GM12891 (cell line): Measurements from ENCODE around the gene IL2RG.

Experiments
- DNase-seq: peaks from one replicate; pipeline ENCODE4 v3.0.0; 2011; ENCODE audit warnings: low spot score; ENCODE audit not compliant: insufficient read length
- FAIRE-seq: peaks from 2 replicates; lab custom pipeline; 2011; peaks lifted over from hg19 to GRCh38; lab: Jason Lieb, UNC
- PAX5 ChIP-seq: IDR thresholded peaks from 2 replicates; pipeline ENCODE4 v1.6.1; 2011; ENCODE audit warnings: low read length, moderate library complexity, mild to moderate bottlenecking; ENCODE audit not compliant: insufficient read depth, severe bottlenecking
- POLR2A ChIP-seq: IDR thresholded peaks from 2 replicates; pipeline ENCODE4 v1.6.1; 2011; ENCODE audit warnings: low read depth, low read length, control low read depth
- POLR2AphosphoS5 ChIP-seq: IDR thresholded peaks from 2 replicates; pipeline ENCODE4 v1.6.1; 2011; ENCODE audit warnings: low read depth, low read length, control low read depth
- POU2F2 ChIP-seq: IDR thresholded peaks from 2 replicates; pipeline ENCODE4 v1.6.1; 2011; ENCODE audit warnings: low read depth, mild to moderate bottlenecking, control low read depth, low read length, moderate library complexity
- SPI1 ChIP-seq: IDR thresholded peaks from 2 replicates; pipeline ENCODE4 v1.6.1; 2011; ENCODE audit warnings: low read depth, low read length, control low read depth
- TAF1 ChIP-seq: IDR thresholded peaks from 2 replicates; pipeline ENCODE4 v1.6.1; 2011; ENCODE audit warnings: low read depth, low read length, control low read depth

IL2RG gene

GRCh38 chrX:71057848-71058530, 53.4 kb downstream of the IL2RG start:
- no peak for FAIRE-seq
- DNase-seq, result no peak
- TF ChIP-seq SPI1, result no peak
- no peak for TF ChIP-seq POLR2AphosphoS5
- TF ChIP-seq PAX5, result no peak
- no peak for TF ChIP-seq TAF1
- no peak for TF ChIP-seq POU2F2
- TF ChIP-seq POLR2A, result no peak
